Fibroblast of pulmonary artery (primary cell): ENCODE data around the gene SYTL2.
"Not testable (repeated sequence)": the region's sequence is repeated elsewhere in the genome, so short reads cannot be mapped to it uniquely, and the experiment has no call there.

Experiments
- DNase-seq: peaks from one replicate; pipeline ENCODE4 v3.0.0-alpha.2; 2010; ENCODE audit warnings: low read depth
- H3K4me3 ChIP-seq: replicated peaks from 2 replicates; pipeline ENCODE4 v1.5.1; 2011; ENCODE audit warnings: low read depth, mild to moderate bottlenecking, control low read depth, low read length, moderate library complexity
- TF ChIP-seq, protein P1 (sequence below): IDR thresholded peaks from 2 replicates; pipeline ENCODE4 v1.5.1; 2011; ENCODE audit warnings: mild to moderate bottlenecking, control low read depth, low read length, inconsistent platforms; ENCODE audit errors: missing control alignments

The SYTL2 gene

GRCh38 chr11:85848556-85848955 lies 37.6 kb upstream of the SYTL2 start:
- TF ChIP-seq, protein P1, sequence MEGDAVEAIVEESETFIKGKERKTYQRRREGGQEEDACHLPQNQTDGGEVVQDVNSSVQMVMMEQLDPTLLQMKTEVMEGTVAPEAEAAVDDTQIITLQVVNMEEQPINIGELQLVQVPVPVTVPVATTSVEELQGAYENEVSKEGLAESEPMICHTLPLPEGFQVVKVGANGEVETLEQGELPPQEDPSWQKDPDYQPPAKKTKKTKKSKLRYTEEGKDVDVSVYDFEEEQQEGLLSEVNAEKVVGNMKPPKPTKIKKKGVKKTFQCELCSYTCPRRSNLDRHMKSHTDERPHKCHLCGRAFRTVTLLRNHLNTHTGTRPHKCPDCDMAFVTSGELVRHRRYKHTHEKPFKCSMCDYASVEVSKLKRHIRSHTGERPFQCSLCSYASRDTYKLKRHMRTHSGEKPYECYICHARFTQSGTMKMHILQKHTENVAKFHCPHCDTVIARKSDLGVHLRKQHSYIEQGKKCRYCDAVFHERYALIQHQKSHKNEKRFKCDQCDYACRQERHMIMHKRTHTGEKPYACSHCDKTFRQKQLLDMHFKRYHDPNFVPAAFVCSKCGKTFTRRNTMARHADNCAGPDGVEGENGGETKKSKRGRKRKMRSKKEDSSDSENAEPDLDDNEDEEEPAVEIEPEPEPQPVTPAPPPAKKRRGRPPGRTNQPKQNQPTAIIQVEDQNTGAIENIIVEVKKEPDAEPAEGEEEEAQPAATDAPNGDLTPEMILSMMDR = no peak
- no peak overlapping the region for H3K4me3 ChIP-seq
- DNase-seq = no peak

- TF ChIP-seq, protein P1 = no peak
- H3K4me3 ChIP-seq = no peak overlapping the region
- DNase-seq = no peak
These were observed 37.1 kb upstream of the SYTL2 start for GRCh38 chr11:85848006-85848405.

GRCh38 chr11:85847436-85847835 lies 36.5 kb upstream of the SYTL2 start:
- H3K4me3 ChIP-seq = no peak overlapping the region
- TF ChIP-seq, protein P1 = no peak
- no peak for DNase-seq

GRCh38 chr11:85845124-85845631 lies 34.2 kb upstream of the SYTL2 start:
- TF ChIP-seq, protein P1 = no peak
- DNase-seq = peak; percentile 33
- H3K4me3 ChIP-seq = no peak overlapping the region

DNA sequence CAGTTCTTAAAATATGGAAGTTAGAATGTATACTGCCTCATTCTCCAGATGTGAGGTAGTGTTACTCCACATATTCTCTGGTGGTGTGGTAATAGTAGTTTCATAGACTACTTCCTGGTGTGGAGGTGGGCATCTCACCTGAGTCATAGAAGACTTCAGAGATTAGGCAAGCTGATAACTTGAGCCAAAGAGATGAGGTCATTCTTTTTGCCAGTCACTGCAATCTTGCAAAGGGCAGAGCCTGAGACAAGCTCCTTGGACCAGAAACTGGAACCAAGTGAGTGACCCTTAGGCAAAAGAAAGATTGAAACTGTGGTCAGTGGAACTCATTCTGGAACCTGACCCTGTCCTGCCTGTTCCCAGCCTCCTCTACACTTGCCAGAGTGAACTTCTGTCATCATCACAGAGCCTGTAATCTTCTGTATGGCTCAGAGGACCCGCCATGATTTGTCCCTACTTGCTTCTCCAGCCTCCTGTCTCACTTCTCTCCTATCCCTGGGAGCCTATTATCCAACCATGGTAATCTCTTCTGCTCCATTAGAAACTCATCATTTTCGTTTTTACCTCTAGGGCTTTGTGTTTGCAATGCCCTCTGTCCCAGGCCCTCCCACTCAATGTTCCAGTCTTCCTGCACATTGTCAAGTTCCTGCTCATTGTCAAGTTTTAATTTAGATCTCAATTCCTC lies 33.6 kb upstream of the SYTL2 start:
- TF ChIP-seq, protein P1 = no peak
- H3K4me3 ChIP-seq = no peak overlapping the region
- DNase-seq = peak; percentile 32

DNA sequence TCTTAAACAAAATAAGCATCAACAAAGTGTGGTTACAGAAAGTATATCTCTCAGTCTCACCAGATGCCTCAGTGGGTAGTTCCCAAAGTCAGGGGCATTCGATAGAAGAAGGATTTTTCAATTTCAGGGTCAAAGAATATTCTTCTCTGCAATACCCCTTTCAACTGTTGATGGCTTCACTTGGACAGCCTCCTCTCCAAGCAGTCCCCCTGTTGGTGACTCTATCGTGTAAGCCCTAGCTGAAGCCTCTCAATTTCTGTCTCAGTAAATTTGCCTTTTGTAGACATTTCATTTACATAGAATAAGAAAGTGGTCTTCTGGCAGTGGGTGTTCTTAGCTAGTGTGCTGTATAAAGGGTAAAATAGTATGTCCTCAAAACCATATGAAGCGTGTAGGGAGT lies 33.0 kb upstream of the SYTL2 start:
- no peak for DNase-seq
- TF ChIP-seq, protein P1 = no peak
- no peak overlapping the region for H3K4me3 ChIP-seq

DNA sequence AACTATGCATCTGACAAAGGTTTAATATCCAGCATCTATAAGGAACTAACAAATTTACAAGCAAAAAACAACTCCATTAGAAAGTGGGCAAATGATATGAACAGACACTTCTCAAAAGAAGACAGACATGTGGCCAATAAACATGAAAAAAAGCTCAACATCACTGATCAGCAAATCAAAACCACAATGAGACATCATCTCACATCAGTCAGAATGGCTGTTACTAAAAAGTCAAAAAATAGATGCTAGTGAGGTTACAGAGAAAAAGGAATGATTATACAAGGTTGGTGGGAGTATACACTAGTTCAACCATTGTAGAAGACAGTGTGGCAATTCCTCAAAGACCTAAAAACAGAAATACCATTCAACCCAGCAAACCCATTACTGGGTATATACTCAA lies 30.0 kb upstream of the SYTL2 start:
- not testable (repeated sequence) for H3K4me3 ChIP-seq, DNase-seq
